NCI-H82 treated with DMSO at 0.1 percent for 48 hours (cell line): ENCODE results near the gene PITPNB.

ENCODE experiments used
- DNase-seq: peaks from one replicate; lab custom pipeline; 2025; ENCODE audit not compliant: unreplicated experiment; lab: John Stamatoyannopoulos, UW

The PITPNB gene

DNA sequence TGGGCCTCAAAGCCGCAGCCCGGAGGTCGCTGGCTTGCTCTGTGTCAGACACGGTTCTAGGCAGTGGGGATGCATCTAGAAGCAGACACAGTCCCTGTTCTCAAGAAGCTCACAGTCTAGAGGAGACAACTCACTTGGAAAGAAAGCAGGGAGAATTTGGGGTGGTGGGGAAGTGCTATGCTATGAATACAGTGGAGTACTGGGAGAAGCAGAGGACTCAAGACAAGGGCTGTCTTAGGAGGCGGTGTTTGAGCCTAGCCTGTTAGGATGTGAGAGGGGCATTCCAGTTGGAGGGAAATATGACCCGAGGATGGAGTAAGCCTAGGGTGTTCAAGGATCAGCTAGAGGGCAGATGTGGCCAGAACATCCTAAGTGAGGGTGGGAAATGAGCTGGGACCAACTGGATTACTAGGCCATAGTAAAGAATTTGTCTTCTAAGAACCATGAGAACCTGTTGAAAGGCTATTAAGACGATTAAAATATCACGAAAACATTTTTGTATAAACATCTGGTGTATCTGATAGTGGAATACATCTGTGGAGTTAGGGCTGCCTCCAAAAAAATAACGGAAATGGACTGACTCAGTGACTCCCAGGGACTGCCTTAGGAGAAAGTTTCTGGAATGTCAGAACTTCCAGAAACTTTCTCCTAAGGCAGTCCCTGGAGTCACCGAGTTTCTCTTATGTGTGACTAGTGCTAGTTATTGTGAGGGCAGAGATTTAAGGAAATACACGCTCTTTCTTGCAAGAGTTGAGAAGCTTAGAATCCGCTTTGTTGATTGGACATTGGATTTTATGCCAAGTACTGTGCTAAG is 1.1 kb upstream of the PITPNB start:
- DNase-seq, result peak; percentile 40

DNA sequence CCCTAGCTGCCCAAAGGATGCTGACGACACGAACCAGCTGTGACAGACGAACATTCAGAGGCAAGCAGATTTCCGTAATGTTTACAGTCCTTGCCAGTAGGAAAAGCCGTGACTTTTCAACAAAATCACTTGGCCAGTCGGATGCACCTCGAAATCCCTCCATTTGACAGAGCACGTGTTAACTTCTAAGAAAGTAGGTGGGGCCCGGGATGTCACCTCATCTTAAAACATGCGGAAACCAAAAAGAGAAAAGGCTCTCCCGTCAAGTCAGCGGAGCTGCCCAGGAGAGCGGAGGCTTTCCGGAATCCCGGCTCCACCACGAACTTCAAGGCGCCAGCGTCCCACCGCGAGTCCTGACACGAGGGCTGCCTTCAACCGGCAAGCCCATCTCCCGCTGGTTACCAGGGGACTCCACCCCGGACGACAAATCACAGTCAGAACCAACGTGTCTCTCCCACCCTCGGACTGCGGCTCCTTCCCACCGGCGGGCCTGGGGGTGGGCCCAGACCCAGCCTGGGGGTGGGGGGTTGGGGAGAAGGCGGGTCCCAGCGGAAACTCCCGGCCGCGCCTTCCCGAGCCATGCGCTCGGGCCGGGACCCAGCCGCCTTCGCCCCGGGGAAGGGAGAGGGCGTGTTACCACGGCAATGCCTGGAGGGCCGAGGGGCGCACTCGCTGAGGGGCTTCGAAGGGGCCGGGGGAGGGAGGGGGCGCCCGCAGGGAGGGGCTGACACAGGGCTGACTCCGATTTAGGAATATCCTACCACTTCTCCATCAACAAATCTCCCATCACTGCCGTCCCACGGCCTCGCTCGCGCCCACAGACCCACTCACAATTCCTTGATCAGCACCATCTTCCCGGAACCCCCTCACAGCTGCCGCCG is 475 bp downstream of the PITPNB start:
- no peak for DNase-seq

DNA sequence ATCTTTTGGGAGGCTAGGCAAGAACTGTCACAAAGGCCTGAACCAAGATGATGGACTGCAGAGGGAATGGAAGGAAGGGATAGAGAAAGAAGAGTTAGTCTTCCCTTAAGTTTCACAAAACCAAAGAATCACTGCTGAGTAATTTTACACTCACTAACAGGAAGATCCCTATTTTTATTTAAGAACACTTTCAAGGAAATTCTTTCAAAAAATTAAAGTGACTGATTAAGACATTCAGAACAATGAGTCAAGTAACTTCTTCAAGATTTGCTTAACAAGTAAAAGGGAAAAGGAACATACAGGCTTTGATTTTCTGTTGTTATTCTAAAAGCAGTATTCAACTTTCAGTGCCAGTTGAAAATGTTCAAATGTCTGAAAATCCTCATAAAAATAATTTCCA is 3.1 kb downstream of the PITPNB start:
- no peak for DNase-seq

DNA sequence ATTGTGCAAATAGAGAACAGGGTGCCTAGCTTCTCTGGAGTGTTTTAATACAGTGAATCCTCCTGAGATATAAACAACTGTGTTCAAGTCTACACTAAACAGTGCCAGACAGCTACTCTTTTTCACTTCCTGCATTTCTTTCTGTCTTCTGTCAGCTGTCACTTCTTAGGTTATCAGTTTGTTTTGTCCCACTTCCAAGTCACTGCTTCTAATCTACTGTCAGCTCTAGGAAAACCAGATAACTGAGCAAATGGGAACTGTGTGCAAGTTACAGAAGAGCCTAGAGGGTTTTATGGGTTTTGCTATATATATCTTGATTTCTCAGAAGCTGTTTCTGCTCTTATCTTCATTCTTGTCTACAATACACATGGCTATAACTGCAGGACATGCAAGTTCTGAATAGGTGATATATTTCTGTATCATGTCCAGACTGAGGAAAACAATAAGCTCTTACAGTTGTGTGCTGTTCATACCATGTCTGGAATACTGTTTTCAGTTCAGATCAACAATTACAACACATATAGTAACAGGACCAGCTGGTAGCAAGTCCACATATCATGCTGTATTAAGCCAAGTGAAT is 5.8 kb downstream of the PITPNB start:
- no peak for DNase-seq

DNA sequence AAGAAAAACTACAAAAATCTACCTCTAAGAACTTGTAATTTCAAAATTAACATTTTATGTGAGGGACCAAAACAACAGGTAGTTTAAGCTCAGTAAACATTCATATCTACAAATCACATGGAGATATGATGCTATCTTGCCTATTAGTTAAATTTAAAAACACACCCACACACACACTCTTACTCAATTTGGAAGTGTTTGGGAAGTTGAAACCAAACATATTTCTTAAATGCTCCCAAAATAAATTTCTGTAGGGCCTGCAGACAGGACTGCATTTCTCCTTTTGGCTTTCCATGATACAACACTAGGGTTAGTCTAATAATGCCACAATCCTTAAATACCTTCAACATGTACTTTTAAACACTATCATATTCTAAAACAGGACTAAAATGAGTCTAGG is 7.0 kb downstream of the PITPNB start:
- DNase-seq, result no peak

DNA sequence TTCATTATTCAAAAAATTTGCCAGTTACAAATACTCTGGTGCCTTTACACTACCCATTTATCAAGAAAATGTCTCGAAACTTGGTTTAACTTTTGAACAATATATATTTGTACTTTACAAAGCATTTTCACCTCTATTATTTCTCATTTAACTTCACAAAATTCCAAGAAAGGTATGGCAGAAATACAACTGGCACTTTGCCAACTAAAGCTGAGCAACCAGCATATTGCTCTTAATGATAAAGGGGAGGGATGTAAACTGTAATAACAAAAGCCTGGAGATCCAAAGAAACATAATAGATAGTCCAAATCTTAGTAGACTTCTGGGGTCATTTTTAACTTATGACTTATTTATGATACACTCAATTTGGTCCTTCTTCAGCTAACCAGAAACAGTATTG is 7.7 kb downstream of the PITPNB start:
- DNase-seq, result no peak

DNA sequence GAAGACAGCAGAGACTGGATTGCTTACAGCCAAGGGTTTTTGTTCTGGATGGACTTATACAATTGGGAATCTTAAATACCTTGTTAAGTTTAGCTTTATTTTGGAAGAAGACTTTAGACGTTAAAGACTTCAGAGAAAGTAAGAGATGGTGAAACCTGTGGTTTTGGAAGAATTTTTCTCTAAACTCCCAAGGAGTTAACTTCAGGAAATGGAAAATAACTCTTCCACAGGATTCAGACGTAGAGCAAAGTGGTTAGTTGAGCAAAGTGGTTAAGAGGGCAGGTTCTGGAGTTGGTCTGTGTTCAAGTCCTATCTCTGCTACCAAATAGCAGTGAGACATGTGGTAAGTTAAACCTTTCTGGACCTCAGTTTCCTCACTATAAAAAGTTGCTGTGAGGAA is 12.8 kb downstream of the PITPNB start:
- no peak for DNase-seq

DNA sequence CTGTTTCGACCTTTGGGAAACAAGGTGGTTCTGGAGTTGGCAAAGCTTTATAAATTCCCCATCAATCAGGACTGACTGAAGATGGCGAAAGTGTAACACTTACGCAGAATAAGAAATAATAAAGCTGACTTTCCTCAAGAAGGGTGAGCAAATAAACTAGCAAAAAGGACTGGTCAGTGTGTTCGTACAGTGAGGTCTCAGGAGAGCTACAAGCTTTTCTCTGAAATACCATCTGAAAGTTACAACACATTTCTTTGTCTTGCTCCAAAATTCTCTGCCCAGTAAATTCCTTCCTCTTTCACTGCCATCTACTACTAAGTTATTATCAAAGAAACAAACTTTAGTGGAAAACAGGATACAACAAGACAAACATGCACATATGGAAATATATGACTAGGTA is 13.4 kb downstream of the PITPNB start:
- no peak for DNase-seq

DNA sequence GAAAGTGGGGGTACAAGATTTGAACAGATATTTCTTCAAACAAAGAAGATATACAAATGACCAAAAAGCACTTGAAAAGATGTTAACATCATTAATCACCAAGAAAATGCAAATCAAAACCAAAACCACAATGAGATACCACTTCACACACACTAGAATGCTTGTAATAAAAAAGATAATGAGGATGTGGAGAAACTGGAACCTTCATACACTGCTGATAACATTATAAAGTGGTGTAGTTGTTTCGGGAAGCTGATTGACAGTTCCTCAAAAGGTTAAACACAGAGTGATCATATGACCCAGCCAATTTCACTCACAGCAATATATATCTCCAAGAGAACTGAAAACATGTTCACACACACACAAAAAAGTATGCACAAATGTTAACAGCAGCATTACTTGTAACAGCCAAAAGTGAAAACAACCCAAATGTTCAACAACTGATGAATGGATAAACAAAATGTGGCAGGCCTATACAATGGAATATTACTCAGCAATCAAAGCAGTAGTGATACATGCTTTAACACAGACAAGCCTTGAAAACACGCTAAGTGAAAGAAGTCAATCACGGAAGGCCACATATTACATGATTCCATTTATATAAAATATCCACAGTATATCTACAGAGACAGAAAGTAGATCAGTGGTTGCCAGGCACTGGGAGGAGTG is 15.1 kb downstream of the PITPNB start:
- DNase-seq, result no peak

DNA sequence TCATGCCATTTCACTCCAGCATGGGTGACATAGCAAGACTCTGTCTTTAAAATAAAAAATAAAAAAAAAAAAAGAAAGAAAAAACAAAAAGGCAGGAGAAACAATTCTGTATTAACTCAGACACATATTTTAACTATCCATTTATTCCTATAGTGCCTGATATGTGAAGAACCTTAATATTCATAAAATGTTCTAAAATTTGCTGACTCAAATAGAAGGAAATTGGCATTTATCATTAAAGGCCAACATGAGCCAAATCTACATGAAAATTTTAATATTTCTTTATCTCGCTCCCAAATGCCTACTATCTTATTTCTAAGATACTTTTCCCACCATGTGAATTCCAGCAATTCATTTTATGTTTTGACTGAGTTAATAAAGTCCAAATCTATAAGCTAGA is 18.9 kb downstream of the PITPNB start:
- no peak for DNase-seq

DNA sequence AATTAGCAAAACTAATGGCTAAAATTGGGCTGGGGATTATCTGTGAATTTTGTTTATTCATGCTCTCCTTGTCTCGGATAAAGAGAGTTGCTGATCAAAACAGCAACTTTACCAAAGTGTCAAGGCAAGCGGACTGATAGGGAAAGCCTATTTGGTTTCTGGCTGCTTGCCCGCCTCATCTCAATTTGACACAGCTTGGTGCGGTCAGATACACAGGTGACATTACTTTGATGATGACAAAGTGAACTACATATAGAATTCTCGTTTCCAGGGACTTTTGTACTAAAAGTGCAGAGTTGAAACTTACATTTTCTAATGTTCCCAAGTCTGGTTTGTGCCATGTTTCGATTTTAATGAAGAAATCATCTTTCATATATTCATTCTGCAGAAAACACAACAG is 22.8 kb downstream of the PITPNB start:
- DNase-seq, result no peak

DNA sequence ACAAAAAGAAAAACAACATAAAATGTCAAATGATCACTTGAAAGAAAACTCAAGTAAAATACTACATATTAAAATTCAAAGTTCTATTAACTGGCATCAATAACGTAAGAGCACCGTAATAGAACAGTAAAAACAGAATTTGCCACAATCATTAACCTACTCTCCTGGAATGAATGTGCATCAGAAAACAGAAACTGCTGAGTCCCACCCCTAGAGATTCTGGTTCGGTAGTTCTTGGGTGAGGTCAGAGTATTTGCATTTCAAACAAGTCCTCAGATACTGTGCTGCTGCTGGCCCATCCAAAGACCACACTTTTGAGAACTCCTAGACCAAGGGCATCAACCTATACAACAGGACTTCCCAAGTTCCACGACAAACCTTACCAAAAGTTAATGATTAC is 23.5 kb downstream of the PITPNB start:
- DNase-seq, result no peak

DNA sequence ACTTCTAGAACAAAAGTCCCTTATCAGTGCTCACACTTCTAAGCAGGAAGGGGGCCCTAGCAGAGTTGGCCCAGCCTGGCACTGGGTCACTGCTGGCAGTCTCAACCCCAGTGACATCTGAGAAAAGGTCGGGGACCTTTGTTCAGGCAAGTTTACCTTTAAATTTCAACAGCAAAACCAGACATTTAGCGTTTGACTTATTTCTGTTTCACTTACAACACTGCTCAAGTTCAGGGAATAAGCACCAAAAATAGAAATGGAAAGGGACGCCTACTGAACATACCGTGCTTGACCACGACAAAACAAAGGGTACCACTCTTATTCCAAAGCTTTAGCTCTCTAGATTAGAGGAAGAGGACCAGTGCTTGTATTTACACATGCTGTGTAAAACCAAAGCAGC is 26.2 kb downstream of the PITPNB start:
- DNase-seq, result no peak

DNA sequence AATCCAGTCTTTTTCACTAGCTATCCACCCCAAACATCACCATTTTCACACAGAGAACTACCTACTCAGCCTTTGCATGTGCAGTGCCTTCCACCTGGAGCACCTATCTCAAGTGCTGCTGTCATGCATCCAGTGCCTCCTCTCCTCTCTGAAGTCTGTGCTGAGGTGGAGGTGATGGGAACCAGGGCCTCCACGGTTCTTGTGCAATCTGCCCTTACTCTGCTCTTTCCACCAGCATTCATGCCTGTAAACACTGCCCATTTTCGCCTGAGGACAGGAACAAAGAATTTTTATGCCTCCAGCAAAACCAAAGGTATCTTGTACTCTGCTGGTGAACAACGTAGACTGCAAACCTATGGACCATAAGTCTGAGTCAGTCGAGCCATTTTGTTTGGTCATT is 27.0 kb downstream of the PITPNB start:
- no peak for DNase-seq

DNA sequence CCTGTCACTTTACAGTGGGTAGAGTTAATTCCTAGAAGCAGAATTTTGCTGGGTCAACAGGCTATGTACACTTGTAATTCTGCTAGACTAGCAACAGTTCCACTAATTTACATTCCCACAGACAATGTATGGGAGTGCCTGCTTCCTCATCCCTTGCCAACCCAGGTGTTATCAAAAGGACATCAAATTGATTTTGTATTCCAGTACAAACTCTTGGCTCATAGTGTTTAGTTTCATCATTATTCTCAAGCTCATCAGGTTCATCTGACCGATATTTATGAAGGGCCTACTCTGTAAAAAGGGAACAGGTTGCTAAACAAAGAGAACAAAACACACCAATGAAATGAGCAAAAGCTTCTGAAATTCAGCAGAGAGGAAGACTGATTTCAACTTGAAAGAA is 30.7 kb downstream of the PITPNB start:
- no peak for DNase-seq

DNA sequence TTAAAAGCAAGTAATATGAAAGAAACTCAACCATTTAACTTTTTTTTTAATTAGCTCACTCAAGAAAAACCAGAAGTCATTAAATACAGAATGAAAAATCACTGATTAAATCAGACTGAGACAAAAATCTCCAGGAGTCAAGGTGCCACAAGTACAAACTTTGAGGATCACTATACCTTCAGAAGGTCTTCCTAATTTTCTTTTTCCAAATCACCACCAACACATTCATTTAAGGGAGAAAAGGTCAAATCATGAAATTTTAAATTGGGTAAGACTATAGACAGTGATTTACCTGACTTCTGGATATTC is 32.3 kb downstream of the PITPNB start:
- DNase-seq, result no peak

DNA sequence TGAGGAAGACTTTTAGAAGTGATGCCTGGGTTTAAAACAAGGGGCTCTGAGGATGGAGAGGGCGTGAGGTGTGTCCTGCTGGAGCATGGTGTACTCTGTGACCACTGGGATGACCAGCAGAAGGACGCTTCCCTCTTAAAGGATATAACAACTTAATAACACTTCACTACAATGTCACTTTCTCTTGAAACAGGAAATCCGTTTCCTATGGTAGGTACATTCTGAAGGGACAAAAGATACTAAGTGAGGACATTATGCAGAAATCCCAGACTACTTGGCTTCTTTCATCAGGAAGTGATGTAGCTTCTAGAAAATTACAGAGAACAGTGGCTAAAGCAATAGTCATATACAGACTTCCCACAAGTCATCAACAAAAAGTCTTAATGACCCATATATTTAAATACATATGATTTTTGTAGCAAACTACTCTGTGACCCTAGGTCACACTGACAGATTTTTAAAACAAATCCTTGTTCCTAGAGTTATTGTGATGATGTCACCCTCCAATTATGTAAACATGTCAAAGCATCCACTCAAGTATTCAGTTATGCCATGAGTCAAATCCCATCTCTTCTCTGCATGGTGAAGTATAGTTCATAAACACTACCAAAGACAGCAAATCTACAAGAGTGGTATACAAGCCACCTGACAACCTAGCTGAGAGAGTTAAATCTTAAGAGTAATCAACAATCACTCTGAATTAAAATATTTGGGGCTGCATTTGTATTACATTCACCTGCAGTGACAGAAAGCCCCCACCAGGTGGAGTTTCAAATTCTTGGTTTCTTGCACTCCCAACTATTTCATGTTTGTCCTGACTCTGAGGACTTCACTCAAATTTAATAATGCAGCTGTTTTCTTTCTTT is 32.8 kb downstream of the PITPNB start:
- DNase-seq, result no peak

DNA sequence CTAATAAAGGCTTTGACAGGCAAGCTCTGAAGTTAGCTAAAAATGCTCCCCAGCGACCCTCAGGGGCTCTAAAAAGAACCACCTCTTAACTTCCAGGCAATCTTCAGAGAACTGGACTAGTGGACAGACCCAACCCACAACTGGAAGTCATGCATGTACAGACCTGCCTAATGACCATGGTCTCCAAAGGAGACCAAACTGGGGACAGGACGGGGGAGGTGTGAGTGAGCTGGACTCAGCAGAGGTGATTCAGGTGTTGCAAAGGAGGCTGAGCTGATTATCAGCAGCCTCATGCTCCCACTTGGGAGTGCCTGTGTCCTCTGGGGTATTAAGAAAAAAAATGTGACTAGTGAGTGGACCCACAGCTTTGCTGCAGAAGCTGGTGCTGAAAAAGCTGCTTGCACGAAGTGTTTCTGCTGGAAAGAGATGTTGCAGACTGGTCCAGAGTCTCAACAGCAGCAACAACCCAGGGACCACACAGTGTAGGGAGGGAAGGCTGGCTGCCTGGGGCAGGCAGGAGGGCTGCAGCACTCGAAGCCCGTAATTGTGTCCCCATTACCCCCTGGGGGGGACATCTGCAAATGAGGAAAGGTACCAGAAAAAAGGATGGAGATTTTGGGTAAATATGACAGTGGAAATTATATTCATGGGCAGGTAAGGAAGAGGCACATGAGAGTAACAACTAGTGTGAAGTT is 35.3 kb downstream of the PITPNB start:
- no peak for DNase-seq

DNA sequence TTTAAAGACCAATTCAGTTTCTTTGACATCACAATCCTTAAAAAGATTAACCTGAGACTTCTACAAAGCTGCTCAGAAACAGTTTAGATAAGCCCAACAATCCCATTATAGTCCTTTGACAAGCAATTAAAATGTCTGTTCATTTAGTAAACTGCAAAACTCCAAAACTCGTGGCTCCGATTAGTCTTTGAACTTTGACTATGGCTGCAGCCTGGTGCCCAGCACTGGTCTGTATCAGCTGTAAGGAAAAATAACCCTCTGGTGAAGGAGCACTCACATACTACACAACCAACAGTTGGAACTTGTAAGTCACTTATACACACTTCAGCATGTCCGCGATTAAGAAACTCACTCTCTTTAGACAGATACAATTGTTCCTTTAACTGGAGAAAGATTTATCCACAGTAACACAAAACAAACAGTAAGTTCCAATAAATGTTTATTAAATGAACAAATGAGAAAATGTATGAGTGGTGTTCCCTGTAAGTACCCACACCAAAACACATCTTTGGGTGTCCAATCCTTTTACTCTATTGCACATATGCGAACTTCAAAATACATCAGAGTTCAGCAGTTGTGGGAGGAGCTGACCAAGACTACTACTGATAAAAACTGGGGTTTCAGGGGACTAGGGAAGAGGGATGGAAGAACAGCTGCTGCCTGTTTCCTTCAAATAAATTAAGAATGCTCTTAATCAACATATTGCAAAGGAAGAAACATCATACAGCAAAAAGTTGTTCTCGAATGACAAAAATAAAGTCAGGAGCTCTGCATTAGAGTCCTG is 36.4 kb downstream of the PITPNB start:
- DNase-seq, result peak; percentile 47
